ENCODE data around the gene EPB41. TPM values are rescaled to one million over a fixed set of nuclear protein-coding genes. Genes with fewer than 3 reads are reported as not detected.
"Not testable (repeated sequence)": the region's sequence is repeated elsewhere in the genome, so short reads cannot be mapped to it uniquely, and the experiment has no call there.

Gene EPB41
- total and polyA plus RNA-seq, 9 donors, result 11.2 to 56.4 (median 29.9) TPM

DNA sequence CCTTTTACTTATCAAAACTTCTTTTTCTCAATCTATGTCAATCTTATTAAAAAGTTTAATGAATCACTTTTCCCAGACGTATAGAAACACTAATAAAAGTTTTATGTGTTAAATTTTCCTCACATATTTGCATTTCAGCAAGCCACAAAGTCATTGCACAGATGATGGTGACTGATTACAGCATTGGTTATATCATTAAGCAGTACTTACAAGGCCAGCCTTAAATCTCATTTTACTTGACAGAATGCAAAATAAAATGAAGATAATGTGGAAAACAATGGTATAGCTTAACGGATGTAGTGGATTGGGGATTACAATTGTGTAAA, 169.8 kb downstream of the EPB41 start:
- no peak for DNase-seq
- intact Hi-C loops (cut with DNase I), result no loop called here
- no peaks in the 10 kb centered on the region for H3K4me1 ChIP-seq (ENCODE audit: insufficient read depth)
- no peaks in the 10 kb centered on the region for H3K9me3 ChIP-seq
- TF ChIP-seq POLR2A (IDR thresholded peaks at IDR 0.05) (no peak), EP300 (IDR thresholded peaks at IDR 0.05) (no peak)
- TF ChIP-seq, protein P1, sequence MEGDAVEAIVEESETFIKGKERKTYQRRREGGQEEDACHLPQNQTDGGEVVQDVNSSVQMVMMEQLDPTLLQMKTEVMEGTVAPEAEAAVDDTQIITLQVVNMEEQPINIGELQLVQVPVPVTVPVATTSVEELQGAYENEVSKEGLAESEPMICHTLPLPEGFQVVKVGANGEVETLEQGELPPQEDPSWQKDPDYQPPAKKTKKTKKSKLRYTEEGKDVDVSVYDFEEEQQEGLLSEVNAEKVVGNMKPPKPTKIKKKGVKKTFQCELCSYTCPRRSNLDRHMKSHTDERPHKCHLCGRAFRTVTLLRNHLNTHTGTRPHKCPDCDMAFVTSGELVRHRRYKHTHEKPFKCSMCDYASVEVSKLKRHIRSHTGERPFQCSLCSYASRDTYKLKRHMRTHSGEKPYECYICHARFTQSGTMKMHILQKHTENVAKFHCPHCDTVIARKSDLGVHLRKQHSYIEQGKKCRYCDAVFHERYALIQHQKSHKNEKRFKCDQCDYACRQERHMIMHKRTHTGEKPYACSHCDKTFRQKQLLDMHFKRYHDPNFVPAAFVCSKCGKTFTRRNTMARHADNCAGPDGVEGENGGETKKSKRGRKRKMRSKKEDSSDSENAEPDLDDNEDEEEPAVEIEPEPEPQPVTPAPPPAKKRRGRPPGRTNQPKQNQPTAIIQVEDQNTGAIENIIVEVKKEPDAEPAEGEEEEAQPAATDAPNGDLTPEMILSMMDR (IDR thresholded peaks at IDR 0.05), result no peak
- WGBS, 3 donors, result 70 to 80% (median 77%) methylated on average over 2 of the region's 2 CpGs
- no peak overlapping the region for H3K27ac ChIP-seq
- no peaks in the 10 kb centered on the region for H3K27me3 ChIP-seq
- H3K4me3 ChIP-seq, result no peak overlapping the region
- no peaks in the 10 kb centered on the region for H3K36me3 ChIP-seq

- no peak for TF ChIP-seq POLR2A (IDR thresholded peaks at IDR 0.05)
- TF ChIP-seq, protein P1 (IDR thresholded peaks at IDR 0.05), result no peak
- TF ChIP-seq EP300 (IDR thresholded peaks at IDR 0.05), result no peak
- H3K9me3 ChIP-seq, result no peaks in the 10 kb centered on the region
- H3K27me3 ChIP-seq, result no peaks in the 10 kb centered on the region
- intact Hi-C loops (cut with DNase I), result no loop called here
- H3K27ac ChIP-seq, result no peak overlapping the region
- no peak for DNase-seq
- no peaks in the 10 kb centered on the region for H3K36me3 ChIP-seq
- H3K4me3 ChIP-seq, result no peak overlapping the region
- no peaks in the 10 kb centered on the region for H3K4me1 ChIP-seq (ENCODE audit: insufficient read depth)
Observed at GRCh38 chr1:29090937-29091618, 176.7 kb downstream of the EPB41 start.

- DNase-seq; H3K27me3 ChIP-seq; intact Hi-C loops (cut with DNase I): not testable (repeated sequence)
Observed at GRCh38 chr1:29092704-29093103, 178.3 kb downstream of the EPB41 start.

DNA sequence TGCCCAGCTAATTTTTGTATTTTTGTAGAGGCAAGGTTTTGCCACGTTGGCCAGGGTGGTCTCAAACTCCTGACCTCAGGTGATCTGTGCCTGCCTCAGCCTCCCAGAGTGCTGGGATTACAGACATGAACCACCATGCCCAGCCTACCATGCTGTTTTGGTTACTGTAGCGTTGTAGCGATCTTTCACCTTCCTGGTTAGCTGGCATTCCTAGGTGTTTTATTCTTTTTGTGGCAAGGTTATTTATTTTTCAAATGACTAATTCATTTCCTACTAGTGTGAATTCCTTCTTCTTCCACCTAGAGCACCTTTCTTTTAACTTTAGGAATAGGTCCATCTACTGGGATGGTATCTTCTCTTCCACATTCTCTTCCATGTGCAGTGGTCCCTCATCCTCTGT, 180.1 kb downstream of the EPB41 start:
- Histone ChIP-seq H3K4me1 (ENCODE audit: insufficient read depth) (no peaks in the 10 kb centered on the region), H3K4me3 (no peak overlapping the region), H3K36me3 (no peaks in the 10 kb centered on the region), H3K27ac (no peak overlapping the region), H3K9me3 (no peaks in the 10 kb centered on the region), H3K27me3 (no peaks in the 10 kb centered on the region)
- 89 to 95% (median 92%) methylated on average over 3 of the region's 3 CpGs for WGBS, 3 donors
- no peak for TF ChIP-seq EP300 (IDR thresholded peaks at IDR 0.05)
- TF ChIP-seq POLR2A (IDR thresholded peaks at IDR 0.05), result no peak
- TF ChIP-seq, protein P1 (IDR thresholded peaks at IDR 0.05), result no peak
- intact Hi-C loops (cut with DNase I), result no loop called here
- no peak for DNase-seq

More at GRCh38 chr1:29092704-29093103, 178.3 kb downstream of the EPB41 start:
- H3K36me3 ChIP-seq; H3K27ac ChIP-seq; H3K4me1 ChIP-seq (ENCODE audit: insufficient read depth); H3K9me3 ChIP-seq; H3K4me3 ChIP-seq: not testable (repeated sequence)
- WGBS, 3 donors, result 96 to 98% (median 96%) methylated on average over 5 of the region's 5 CpGs

GRCh38 chr1:29094954-29095353, 180.6 kb downstream of the EPB41 start:
- H3K36me3 ChIP-seq, result no peaks in the 10 kb centered on the region
- intact Hi-C loops (cut with DNase I), result no loop called here
- DNase-seq, result no peak
- no peaks in the 10 kb centered on the region for H3K27me3 ChIP-seq
- 87 to 93% (median 92%) methylated on average over 1 of the region's 1 CpG for WGBS, 3 donors
- H3K27ac ChIP-seq, result no peak overlapping the region
- no peak for TF ChIP-seq EP300 (IDR thresholded peaks at IDR 0.05)
- TF ChIP-seq, protein P1 (IDR thresholded peaks at IDR 0.05), result no peak
- no peak for TF ChIP-seq POLR2A (IDR thresholded peaks at IDR 0.05)
- H3K4me1 ChIP-seq (ENCODE audit: insufficient read depth), result no peaks in the 10 kb centered on the region
- no peak overlapping the region for H3K4me3 ChIP-seq
- H3K9me3 ChIP-seq, result no peaks in the 10 kb centered on the region

Measured in ovary (tissue), 9 donors.